A172 (cell line): ENCODE data around the gene POLA1. TPM values are rescaled to one million over a fixed set of nuclear protein-coding genes. Genes with fewer than 3 reads are reported as not detected.

Experiments used
- DNase-seq: peaks from one replicate; pipeline ENCODE4 v3.0.0-alpha.2; 2015; ENCODE audit warnings: low spot score
- total RNA-seq: library from RNA; depleted of rRNA; stranded (reverse); fragments of >200 nt; shearing (Covaris generic); gene quantifications from 2 replicates; pipeline ENCODE4 v1.2.3, GENCODE V29; 2014

The POLA1 gene
- total RNA-seq, 1 experiment from 2014 or later, result 34.1 TPM

DNA sequence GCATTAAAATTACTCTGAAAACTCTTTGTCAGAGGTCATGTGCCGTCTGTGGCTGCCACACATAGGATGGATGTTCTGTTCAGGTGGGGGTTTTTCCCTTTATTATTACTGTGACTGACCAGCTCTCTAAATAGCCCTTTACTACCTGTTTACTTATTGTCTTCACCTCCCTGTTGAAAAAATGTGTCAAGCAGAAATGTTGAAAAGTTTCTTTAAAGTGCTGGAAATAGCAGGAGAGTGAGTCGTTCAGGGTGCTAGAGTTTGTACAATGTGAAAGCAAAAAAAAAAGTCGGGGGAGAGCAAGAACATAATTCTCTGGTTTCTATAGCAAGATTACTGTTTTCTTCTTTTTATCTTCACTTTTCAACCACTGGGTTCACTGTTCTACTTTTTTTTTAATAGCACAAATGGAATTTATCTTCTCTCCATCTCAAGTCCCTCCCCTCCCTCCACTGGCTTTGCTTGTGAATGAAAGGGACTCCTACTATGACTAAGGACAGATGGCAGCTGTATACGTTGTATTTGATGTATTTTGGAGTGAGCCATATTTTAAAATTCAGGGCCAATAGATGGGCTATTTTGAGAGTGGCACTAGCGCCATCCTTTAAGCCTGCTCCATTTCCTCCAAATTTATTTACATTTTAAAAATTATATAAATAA, 288.7 kb downstream of the POLA1 start:
- peak; percentile 5 for DNase-seq

DNA sequence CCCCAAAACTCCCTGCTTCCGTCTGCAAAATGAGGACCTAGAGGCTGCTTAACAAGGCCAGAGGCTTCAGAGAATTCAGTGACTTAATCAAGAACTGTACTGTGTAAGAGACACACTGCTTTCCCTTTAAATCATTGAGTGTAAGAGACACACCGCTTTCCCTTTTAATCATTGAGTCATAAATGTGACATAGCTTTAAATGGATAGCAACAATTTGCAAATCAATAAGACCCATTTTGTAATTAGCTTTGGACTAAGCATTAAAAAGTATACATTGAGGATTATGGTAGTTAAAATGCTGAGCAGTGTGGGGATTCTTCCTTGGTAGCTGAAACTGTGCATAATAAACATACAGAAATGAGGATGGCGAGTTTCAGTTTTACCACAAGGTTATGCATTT, 290.2 kb downstream of the POLA1 start:
- no peak for DNase-seq

DNA sequence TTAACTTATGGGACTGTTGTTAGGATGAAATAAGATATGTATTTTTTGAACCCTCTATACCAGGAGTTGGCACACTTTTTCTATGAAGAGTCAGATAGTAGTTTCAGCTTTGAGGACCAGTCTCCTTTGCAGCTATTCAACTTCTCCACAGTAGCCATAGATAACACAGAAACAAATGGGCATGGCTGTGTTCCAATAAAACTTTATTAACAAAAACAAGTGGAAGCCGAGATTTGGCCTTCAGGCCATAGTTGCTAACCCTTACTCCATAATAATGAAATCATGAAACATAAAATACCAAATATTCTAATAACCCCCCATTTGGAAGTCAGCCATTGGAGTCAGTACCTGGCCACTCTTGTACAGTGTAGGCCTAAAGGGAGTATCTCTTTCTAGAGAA, 291.4 kb downstream of the POLA1 start:
- DNase-seq, result no peak

DNA sequence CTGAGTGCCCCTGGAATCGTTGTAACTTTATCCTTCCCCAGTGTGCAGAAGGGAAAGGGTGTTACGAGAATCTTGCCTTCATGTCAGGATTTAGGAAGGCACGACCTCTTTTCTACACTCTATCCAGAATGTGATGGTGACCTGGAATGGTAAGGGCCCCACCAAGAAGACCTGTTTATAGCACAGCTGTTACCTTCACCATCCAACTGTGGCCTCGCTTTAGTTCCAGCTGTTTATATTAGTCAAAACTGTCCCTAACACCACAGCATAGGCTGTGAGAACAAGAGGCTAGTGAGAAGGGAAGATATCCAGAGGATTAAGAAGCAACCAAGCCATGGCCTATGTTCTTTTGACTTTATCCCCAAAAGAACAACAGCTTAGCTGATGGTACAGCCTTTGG, 294.0 kb downstream of the POLA1 start:
- no peak for DNase-seq

DNA sequence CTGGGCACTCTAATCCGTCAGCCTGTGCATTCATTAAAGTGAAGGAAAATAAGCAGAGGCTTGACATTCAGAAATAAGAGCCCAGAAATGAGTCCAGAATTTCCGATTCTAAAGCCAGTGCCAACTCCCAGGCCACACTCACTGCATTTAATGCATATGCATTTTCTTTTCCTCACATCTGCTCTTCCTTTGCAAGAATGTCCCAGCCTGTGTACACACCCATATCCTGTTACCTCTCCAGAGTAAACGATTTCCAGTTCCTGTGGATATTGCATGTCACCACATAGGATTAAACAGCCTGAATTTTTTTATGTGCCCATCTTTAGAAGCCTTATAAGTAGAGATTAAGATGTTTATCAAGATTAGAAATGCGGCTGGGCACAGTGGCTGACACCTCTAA, 294.6 kb downstream of the POLA1 start:
- no peak for DNase-seq

DNA sequence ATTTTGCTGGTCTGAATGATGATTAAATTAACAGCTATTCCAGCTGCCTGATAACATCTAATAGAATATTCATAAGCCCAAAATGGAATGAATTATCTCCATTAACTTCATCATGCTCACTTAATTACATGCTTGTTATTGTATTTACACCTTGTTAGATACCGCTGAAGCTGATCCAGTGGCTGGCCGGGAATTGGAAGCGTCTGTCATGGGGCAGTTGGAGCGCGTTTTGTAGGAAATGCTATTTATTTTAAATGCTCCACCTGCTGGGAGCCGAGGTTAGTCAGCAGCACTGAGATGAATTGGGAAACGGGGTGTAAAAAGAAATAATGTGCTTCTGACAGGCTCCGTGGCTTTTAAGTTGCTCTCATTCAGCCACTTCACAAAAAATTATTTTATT, 296.8 kb downstream of the POLA1 start:
- DNase-seq, result no peak

DNA sequence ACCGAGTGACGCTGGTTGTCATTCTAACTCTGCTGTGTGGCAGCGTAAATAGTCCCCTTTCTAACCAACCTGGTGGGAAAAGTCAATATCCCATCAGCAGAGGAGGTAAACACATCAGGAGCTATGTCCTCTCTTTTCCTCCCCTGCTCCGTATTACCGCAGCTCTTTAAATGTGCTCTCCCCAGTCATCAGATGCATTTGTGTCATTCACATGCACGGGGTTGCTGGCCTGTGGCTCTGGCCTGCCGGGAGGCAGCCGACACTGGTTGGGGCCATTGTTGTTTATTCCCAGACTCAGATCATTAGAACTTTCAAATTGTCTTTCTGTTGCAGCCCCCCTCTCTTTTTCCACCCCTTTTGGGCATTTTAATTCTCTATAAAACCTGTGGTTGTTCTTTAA, 300.2 kb downstream of the POLA1 start:
- DNase-seq, result no peak

DNA sequence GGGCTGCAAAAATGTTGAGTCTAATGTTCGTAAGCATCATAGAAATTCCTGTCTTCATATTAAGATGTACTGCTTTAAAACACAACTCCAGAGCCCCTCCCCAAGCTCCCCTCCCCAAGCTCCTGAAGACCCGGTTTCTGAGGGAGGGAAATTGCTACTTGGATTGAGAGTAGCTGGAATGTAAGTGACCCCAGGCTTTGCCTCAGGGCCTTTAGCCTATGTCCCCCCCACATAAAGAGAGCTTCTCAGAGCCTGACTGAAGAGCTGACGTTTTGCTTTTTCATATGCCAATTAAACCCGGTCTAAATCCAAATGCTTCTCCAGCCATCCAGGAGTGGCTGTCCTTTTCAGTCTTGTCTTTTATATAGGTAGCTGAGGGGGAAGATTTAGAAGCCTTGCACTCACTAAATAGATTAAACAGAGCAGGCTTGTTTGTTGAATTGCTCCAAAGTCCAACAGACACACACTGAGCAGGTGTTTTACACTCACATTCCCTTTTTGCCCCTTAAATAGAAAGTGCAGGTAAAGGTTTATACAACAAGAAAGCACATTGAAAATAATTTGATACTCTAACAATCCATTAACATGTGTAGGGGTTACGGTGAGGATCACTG, 302.5 kb downstream of the POLA1 start:
- no peak for DNase-seq

DNA sequence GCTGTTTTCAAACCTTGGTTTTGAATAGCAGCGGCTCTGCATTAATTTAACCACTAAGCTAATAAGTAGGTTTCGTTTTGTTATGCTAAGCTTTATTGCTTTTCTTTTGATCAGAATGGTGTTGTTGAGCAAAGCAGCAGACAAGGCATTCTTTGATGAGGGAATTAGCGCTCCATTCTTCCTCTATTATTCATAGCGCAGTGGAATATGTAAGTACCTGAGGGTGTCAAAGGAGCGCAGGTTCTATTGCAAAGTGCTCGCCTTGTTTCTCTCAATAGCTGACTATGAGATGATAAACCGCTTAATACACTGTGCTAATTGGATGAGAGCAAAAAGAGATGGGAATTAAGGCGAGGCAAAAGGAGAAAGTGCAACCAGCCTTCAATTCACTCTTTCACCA, 305.8 kb downstream of the POLA1 start:
- DNase-seq, result no peak

DNA sequence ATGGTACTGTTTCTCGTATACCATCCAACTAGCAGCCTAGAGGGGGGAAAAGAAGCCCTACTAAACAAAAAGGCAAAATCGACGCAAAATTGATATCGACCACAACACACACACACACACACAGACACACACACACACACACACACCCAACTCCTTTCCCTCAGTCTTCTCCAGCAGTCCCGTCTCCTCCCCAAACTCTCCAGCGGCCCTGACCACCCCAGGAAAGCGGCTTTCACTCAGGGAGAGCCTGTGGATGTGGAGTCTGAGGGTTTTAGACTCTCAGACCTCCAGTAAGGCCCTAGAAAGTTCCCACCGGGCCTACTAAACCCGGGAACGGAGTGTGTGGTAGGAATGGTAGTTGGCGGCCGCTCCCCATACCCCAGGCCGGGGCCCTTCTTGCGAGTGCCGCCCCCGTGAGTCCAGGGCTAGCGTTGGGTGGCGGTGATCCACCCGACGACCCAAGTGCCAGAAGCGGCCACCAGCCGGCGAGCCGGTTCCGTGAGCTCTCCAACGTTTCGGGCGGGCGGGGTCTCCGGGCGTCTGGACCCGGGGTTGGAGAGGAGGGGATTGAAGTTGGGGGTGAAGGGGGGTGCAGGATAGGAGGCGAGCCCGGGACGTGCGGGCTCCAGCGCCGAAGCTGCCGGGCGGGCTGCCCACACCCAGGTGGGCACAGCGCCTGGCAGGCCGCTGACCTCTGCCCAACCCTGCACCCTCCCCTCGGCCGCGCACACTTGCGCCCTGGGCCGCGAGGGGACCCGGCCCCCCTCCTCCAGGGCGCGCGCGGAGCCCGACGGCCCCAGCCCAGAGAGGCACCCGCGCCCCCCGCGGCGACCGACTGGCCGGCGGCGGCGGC, 308.3 kb downstream of the POLA1 start:
- DNase-seq, result no peak

DNA sequence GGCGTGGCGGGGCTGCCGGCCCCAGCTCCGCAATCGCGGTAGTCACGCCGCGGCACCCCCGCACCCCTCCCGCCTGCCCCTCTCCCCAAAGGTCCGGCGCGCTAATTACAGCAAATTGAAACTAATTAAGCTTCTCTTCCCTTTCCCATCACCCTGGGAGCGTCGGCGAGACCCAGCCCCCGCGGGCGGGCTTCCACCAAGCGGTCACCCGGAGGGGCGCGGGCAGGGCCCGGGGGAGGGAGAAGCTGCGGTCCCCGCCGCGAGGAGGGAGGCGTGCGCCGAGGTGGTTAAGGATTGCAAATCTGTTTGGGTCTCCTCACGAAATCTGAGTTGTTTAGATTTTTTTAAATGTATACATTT, 308.9 kb downstream of the POLA1 start:
- no peak for DNase-seq

DNA sequence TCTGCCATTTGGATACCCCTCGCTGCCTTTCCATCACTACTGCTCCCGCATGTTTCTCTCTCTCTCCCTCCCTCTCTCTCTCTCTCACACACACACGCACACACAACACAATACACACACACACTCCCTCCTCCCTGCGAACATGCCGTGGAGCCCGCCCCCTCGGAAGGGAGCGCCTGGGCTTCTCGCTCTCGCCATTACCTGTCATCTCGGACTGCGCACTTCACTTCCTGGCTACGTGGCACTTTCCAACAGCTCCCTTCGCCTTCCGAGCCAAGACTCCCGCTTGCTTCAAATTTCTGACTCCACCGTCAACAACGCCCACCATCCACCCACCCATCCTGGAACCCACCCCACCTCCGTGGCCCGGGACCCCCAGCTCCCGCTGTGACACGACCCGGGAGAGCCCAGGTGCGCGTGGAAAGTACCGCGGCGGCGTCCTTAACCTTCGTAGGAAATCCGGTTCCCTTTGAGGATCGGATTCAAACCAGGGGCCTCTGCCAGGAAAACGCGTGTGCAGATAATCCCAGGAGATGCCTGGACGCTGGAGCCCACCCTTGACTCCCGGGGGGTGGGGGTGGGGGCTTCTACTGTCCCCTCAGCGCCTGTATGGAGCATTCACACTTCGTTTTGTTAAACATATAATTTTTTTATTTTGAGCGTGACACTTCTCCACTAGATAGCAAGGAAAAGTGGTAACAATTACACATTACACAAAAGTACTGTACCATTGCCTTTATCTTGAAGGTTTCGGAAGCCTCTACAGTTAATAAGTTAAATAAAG, 309.5 kb downstream of the POLA1 start:
- no peak for DNase-seq

DNA sequence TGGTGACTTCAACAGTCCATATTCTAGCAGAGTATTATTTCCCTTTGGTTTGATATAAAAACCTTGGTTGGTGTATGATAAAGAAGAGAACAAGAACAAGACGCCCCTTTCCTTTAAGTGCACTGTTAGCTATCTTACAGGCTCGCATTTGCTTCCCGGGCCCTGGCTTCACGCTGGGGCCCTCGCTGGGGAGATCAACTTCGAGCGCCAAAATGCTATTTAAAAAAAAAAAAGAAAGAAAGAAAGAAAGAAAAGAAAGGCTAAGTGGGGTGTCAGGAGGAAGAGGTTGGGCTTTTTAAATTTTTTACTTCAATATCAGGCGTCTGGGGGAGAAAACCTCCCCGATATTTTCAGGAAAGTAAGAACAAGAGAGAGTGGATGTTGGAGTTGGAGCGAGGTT, 310.3 kb downstream of the POLA1 start:
- DNase-seq, result no peak

DNA sequence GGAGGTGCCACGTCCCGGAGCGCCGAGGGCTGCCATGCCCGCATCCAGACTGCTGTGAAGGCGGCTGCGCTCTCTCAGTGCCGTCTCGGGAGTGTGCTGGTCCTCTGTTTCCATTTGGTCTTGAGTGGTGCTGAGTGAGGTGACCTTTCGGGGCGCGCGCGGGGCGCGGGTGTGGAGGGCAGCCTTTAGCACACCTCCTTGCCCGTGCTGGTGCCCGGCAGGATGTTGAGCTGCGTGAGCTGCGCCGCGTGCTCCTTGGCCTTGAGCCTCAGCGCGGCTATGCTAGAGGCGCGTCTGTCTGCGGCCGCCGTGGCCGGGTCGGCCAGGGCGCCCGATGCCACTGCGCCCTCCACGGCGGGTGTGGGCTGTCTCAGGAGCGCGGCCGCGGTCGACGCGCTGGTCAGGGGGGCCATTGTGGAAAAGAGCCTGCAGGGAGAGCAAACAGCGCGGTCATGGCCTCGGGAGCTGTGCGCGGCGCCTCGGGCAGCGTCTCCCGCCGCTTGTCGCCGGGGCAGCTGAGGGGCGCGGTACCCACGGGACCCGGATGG, 310.8 kb downstream of the POLA1 start:
- DNase-seq, result no peak

DNA sequence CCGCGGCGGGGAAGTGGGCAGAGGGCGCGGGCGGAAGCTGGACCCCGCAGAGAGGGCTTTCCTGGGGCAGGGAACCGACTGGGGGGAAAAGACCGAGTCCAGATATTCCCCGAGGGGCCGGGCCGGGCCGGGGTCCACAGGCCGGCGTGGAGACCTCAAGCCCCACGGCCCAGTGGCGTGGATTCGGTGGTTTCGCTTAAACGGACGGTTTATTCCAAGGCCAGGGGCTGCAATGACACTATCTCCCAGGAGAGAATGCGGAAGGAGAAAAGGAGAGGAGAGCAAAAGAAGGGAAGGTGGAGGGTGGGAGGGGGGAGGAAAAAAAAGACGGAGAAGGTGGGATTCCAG, 311.3 kb downstream of the POLA1 start:
- no peak for DNase-seq

DNA sequence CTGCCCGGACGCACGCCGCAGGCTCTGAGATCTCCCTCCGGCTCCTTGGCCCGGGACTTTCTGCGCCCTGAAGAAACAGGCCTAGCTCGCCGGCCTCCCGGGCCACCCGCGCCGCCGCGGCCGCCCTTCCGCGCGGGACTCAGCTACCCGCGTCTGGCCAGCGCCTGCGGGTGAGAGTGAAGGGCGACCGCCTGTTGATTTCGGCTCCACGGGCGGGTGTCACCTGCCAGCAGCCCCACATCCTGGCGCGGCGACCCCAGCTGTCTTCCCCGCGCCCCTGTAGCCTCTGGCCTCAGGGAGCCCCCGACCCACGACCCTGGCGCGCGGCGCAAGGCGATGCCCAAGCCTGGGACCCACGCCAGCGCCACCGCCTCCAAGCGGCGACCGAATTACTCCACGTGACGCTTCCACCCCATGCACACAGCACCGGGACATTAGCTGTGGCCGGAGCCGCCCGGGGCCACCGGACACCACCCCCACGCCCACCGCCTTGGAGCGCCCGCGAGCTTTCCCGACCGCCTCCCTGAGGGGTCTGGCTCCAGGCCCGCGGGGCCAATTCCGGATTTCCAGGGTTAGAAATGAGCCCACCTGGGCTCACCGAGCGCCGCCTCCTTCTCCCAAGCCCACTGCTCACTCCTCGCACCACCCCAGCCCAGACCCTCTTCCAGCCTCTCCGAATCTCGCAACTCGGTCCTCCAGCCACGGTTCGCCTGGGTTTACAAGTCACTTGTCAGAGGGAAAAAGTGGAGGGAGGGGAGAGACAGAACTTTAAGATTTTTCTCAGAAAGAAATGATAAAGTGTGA, 311.9 kb downstream of the POLA1 start:
- DNase-seq, result no peak

DNA sequence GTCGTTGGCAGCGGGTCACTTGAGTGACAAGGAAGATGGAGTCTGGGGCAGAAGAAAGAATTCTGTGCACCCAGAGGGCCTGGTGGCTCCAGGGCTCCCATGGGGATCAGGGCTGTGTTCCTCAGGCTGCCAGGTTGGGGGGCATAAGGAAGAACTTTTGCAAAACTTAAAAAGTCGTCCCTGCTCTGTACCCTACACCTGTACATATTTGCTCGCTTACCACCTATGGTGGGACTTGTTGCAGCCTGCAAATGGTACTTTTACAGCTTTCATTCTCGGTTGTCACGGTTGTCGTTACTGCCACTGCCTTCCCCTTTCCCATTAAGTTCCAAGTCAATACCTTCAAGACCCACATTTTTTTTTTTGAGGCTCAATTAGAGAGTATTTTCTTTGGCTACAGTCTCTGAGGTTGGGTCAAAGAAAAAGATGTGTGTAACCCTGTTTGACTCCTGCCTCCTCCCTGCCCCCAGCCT, 312.9 kb downstream of the POLA1 start:
- DNase-seq, result no peak

DNA sequence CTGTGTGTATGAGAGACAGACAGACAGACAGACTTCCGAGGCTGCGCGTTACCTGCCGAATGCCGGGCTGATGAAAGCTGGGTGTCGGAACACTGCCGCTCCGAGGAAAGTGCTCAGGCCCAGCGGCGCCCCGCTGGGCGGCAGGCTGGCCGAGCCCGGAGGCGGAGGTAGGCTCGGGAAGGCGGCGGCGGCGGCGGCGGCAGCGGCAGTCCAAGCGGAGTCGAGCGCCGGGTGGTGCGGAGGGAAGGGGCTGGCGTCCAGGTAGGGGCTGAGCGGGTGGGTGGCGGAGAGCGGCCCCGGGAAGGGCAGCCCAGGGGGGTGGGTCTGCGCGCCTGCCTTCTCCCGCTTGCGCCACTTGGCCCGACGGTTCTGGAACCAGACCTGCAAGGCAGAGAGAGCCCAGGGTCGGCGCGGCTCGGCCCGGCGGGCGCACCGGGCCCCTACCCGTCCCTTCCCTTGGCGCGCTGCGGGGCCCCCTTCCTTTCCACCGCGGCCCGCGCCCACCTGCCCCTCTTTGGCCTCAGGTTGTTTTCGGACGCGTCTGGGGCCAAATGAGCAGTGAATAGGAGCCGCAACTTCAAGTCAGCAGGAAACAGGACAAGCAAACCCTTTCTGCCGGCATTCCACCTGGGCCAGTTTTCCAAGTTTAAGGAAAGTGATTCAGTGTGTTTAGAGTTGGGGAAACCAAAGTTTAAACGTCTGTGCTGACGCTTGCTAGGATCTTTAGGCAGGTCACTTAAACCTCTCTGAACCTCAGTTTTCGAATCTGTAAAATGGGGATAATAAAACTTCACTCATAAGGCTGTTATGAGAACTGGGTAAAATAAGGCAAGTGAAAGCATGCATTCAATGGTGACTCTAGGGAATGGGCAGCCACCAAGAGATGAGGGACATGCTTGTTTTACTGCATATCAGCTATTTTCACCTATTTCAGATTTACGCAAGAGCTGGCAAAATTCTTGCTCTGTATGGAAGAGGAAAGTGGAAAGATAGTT, 313.6 kb downstream of the POLA1 start:
- no peak for DNase-seq

DNA sequence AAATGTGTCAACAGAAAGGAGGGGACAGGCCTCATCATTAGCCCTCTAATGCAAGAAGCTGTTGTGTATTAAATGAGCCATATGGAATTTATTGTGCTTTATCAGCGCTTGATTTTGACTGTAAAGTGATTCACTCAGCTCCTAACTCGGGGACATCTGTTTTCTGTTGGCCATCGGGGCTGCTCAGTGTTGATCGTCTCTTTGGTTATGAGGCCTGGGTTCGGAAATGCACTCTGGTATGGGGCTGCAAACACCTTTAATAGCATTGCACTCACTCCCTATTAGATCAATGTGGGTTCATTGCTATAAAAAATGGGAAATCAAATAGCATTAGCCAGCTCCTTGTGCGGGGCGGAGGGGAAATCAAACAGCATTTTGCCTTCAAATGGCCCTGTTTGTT, 315.7 kb downstream of the POLA1 start:
- DNase-seq, result no peak
